ENCODE measurements around the gene WDR91. TPM values are rescaled to one million over a fixed set of nuclear protein-coding genes. Genes with fewer than 3 reads are reported as not detected.

Gene WDR91
- total RNA-seq, 1 experiment from 2014 or later, result 10.1 TPM

- no peaks in the 10 kb centered on the region for H3K9me2 ChIP-seq (ENCODE audit: insufficient read depth)
- H3K9ac ChIP-seq (ENCODE audit: low read length), result no peak overlapping the region
- no peak for TF ChIP-seq ELF1 (IDR thresholded peaks at IDR 0.05; ENCODE audit: borderline replicate concordance, low read depth)
- ChIA-PET POLR2A (no interaction called here), CTCF (no interaction called here), RAD21 (ENCODE audit: low non-redundant PET in 1 of 2, low total read pairs in 2 of 2, uncharacterized antibody in 2 of 2, unreplicated experiment in 2 of 2) (no interaction called here)
- H3K36me3 ChIP-seq (ENCODE audit: control insufficient read depth in 1 of 2, insufficient read depth in 2 of 2, low read length in 2 of 2), result no peaks in the 10 kb centered on the region
- H3K4me3 ChIP-seq (replicated peaks in 1 of 2; ENCODE audit: low read depth in 1 of 2, low read length in 2 of 2), result no peak overlapping the region
- H3K27ac ChIP-seq (ENCODE audit: low read depth, low read length), result no peak overlapping the region
- no peaks in the 10 kb centered on the region; a peak in 1 of 4 replicates for H3K4me1 ChIP-seq (ENCODE audit: control insufficient read depth in 1 of 2, insufficient read depth in 2 of 2, low read length in 2 of 2)
- BruUV-seq (replicated peaks), result no TSS peak
- no peak for ATAC-seq
- no peak overlapping the region for H2AFZ ChIP-seq (ENCODE audit: low read depth, low read length, poor library complexity, severe bottlenecking)
- no peak for DNase-seq (ENCODE audit: low read depth, low spot score)
- intact Hi-C loops (cut with micrococcal nuclease), result no loop called here
- no peaks in the 10 kb centered on the region for H3K9me3 ChIP-seq (ENCODE audit: control insufficient read depth in 1 of 2, insufficient read depth in 1 of 2, low read depth in 1 of 2, low read length in 2 of 2)
- no peaks in the 10 kb centered on the region for H3K79me2 ChIP-seq (ENCODE audit: insufficient read depth, low read length)
- no peaks in the 10 kb centered on the region for H3K27me3 ChIP-seq (ENCODE audit: insufficient read depth, low read length)
- H3K4me2 ChIP-seq (ENCODE audit: low read length), result no peak overlapping the region
- H4K20me1 ChIP-seq (ENCODE audit: insufficient read depth), result no peaks in the 10 kb centered on the region
These were observed 63.9 kb downstream of the WDR91 start for GRCh38 chr7:135147341-135147898.

GRCh38 chr7:135143885-135144668 is 67.2 kb downstream of the WDR91 start:
- RAD21 ChIA-PET (ENCODE audit: low non-redundant PET in 1 of 2, low total read pairs in 2 of 2, uncharacterized antibody in 2 of 2, unreplicated experiment in 2 of 2), result no interaction called here
- H3K4me2 ChIP-seq (ENCODE audit: low read length), result no peak overlapping the region
- CTCF ChIA-PET, result no interaction called here

More at GRCh38 chr7:135143885-135144668, 67.2 kb downstream of the WDR91 start:
- Histone ChIP-seq H2AFZ (ENCODE audit: low read depth, low read length, poor library complexity, severe bottlenecking) (no peak overlapping the region), H3K9me3 (ENCODE audit: control insufficient read depth in 1 of 2, insufficient read depth in 1 of 2, low read depth in 1 of 2, low read length in 2 of 2) (no peaks in the 10 kb centered on the region), H3K27ac (ENCODE audit: low read depth, low read length) (no peak overlapping the region), H3K4me3 (replicated peaks in 1 of 2; ENCODE audit: low read depth in 1 of 2, low read length in 2 of 2) (no peak overlapping the region), H3K79me2 (ENCODE audit: insufficient read depth, low read length) (no peaks in the 10 kb centered on the region), H3K4me1 (ENCODE audit: control insufficient read depth in 1 of 2, insufficient read depth in 2 of 2, low read length in 2 of 2) (no peaks in the 10 kb centered on the region; a peak in 1 of 4 replicates), H3K27me3 (ENCODE audit: insufficient read depth, low read length) (no peaks in the 10 kb centered on the region), H4K20me1 (ENCODE audit: insufficient read depth) (no peaks in the 10 kb centered on the region), H3K36me3 (ENCODE audit: control insufficient read depth in 1 of 2, insufficient read depth in 2 of 2, low read length in 2 of 2) (no peaks in the 10 kb centered on the region), H3K9me2 (ENCODE audit: insufficient read depth) (no peaks in the 10 kb centered on the region), H3K9ac (ENCODE audit: low read length) (no peak overlapping the region)
- intact Hi-C loops (cut with micrococcal nuclease), result no loop called here
- no peak for DNase-seq (ENCODE audit: low read depth, low spot score)
- POLR2A ChIA-PET, result no interaction called here
- ATAC-seq, result no peak
- TF ChIP-seq FOSL1 (IDR thresholded peaks at IDR 0.05; ENCODE audit: low read depth) (no peak), REST (IDR thresholded peaks at IDR 0.05; ENCODE audit: low read depth) (no peak), RAD21 (IDR thresholded peaks at IDR 0.05; ENCODE audit: low read depth) (no peak), JUND (IDR thresholded peaks at IDR 0.05) (no peak)
- TF ChIP-seq, protein P1, sequence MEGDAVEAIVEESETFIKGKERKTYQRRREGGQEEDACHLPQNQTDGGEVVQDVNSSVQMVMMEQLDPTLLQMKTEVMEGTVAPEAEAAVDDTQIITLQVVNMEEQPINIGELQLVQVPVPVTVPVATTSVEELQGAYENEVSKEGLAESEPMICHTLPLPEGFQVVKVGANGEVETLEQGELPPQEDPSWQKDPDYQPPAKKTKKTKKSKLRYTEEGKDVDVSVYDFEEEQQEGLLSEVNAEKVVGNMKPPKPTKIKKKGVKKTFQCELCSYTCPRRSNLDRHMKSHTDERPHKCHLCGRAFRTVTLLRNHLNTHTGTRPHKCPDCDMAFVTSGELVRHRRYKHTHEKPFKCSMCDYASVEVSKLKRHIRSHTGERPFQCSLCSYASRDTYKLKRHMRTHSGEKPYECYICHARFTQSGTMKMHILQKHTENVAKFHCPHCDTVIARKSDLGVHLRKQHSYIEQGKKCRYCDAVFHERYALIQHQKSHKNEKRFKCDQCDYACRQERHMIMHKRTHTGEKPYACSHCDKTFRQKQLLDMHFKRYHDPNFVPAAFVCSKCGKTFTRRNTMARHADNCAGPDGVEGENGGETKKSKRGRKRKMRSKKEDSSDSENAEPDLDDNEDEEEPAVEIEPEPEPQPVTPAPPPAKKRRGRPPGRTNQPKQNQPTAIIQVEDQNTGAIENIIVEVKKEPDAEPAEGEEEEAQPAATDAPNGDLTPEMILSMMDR (IDR thresholded peaks at IDR 0.05 in 2 of 3, conservative IDR thresholded peaks at IDR 0.05 in 1 of 3; ENCODE audit: borderline replicate concordance in 1 of 3, insufficient read depth in 1 of 3, low read depth in 2 of 3, low read length in 2 of 3), result no peak
- BruUV-seq (replicated peaks), result no TSS peak
